ENCODE measurements around the gene KRT34.
"Not testable (repeated sequence)": the region's sequence is repeated elsewhere in the genome, so short reads cannot be mapped to it uniquely, and the experiment has no call there.

The KRT34 gene

DNA sequence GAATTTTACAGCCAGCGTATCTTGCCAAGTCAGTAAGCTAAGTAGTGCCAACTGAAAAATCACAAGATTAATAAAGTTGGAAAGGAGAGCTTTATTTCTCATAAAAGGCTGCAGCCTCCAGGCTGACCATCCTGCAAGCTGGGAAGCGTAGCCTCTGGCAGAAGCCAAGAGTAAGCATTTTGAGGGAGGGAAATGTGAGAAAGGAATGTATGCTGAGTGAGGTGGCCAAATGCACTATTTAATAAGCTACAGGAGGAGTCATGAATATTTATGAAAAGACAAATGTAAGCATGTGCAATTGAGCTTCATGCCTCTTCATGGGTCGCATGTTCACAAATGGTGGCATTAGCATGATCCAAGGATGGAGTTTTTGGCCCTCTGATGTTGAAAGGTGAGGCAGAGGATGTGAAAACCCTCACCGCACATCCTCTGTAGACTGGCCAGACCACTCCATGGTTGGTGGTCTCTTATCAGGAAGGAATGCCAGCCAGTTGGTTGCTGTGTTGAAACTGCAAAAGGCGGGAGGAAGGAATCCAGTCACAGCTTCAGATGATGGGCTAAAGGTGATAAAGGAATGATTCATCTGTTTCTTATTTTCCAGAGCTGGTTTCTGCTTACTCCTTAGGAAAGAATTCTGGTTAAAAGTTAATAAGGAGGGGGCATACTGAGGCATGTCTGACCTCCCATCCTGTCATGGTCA lies 21.7 kb downstream of the KRT34 start:
- DNase-seq, result no peak

DNA sequence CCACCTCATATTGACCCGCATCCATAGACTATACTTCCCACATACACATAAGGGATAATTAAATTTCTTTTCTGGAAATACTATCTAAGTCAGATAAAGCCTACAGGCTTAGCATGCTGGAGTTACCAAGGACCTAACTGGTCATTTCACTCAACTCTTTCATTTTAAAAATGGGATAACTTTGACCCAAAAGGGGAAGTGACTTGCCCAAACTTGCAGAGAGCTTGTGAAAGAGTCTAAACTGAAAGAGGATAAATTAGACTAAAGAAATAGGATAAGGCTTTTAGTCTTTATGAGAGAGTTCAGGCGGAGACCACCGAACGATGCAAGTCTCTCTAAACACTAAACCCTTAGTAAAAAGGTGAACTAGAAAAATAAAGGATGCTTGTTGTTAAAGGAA lies 27.6 kb downstream of the KRT34 start:
- DNase-seq, result no peak

DNA sequence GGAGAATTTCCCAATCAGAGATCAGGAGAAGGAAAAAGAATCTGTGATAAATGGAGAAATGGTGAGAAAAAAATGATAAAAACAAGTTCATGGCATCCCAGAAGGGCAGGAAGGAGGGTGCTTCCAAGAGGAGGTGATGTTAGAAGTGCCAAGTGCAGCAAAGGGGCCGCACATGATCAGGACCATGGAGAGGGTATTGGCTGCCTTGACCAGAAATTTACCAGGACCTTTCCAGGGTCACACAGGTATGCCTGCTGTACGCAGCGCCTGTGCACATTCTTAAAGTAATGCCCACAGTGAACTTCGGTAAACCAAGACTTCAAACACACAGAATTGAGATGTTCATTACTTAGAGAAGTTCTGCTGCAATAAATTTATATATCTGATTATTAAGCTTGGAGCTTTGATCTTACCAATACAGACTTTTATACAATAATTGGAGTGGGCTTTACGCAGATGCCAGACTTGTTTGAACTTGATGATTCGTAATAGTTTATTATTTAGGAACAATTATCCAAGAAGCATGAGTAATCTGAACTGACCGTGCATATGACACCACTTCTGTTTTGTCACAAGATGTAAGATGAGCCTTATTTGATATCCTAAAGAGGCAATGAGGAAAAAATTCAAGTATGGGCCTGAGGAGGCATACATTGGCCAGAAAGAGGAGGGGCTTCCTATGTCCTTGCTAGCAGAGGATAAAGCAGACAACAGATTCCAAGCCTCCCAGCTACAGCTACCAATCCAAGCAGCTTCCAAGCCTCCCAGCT lies 29.3 kb downstream of the KRT34 start:
- DNase-seq, result no peak

DNA sequence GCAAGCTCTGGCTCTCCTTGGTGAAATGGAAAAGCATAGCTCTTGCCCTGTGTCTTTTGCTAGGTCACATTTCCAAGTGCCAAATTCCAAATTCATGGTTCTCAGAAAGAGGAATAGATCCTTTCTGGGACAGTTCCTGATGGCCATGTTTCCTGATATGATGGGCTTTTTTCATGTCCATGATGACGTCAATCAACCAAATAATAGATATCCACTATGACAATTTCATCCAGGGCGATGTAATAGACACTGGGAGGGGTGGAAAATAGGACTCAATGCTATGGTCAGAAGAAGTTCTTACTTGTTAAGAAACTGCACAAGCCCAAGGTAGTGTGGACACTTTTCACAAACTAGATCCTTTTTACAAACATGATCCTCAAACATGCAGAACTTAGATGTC lies 30.9 kb downstream of the KRT34 start:
- DNase-seq, result no peak

DNA sequence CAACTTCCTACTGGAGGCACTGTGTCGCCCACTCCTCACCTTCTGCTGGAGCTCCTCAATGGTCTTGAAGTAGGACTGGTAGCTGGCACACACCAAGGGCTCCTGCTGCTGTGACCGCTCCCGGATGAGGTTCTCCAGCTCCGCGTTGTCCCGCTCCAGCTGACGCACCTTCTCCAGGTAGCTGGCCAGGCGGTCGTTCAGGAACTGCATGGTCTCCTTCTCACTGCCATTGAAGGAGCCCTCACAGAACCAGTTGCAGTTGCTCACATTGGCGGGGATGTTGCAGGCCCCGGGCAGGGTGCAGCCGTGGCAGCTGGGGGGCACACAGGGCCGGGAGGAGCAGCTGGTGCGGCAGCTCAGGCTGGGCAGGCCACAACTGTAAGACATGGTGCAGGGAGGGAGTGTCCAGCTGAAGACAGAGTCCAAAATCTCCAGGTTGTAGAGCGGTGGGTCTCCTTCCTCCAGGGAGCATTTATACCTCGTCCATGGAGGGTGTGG lies 31.7 kb downstream of the KRT34 start, which contains the start of gene KRT33A:
KRT33A (minus strand) TSS at position 448 of the 498 bp plus-strand sequence; CDS start at position 387, 61 bp downstream.
- DNase-seq, result not testable (repeated sequence)

DNA sequence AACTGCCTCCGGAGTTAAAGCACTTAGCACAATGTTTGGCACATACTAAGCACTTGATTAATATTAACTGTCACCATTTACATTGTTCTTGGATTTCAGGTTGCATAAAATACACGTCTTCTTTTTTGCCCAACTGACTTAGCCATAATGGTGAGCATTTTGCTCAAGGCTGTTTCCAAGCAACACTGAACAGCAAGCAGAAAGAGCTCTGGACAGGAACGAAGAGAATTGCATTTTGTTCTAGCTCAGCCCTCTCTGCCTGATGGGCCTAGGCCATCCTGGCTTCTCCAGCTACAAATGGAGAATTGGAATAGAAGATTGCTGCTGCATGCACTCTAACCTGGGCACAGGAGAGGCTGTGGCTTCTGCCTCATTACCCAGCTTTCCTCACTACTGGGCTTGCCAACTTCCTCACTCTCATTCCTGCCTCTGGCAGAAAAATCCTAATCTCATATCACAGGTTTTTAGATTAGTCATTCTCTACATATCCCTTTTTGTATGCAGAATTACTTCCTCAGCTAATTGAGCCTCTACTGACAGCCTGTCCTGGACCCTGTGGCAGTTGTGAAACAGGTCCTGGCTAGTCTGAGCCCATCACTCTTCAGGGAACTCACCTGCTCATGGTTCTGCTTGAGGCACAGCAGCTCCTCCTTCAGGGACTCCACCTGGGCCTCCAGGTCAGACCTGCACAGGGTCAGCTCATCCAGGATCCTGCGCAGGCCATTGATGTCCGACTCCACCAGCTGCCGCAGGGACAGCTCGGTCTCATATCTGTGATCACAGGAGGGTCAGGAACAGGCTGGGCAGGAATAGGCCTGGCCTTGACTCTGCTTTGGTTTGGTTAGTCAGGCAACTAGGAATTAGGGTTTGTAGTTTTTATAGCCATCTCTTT lies 34.0 kb downstream of the KRT34 start:
- no peak for DNase-seq

DNA sequence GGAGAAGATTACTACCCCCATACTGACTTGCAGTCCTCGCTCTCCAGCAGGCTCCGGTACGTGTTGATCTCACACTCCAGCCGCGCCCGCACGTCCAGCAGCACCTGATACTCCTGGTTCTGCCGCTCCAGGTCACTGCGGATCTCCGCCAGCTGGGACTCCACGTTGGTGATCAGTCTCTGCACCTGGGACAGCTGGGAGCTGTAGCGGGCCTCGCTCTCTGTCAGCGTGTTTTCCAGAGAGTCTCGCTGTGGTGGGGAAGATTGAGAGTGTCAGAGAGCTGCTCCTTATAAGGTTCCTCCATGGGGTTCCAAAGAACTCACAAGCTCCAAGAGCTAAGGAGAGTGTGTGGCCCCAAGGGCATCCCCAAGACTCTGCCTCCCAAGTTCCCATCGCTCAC lies 35.7 kb downstream of the KRT34 start:
- not testable (repeated sequence) for DNase-seq

DNA sequence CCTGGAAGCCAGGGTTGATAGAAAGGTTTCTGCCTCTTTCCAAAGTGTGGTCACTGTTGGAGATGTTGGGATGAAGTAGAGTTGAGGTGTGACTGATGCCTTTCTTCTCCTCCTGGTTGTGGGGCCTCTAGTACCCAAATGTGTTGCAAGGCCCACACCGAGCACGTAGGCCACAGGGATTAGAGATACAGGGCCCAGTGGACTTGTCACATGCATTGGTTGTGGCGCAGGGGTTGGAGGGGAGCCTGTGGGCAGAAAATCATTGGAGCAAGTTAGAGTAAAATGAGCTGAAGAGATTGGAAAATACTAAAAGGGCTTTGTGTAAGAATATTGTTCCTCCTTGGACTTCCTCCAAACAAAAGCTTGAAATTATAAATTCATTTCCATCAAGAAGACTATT lies 36.1 kb downstream of the KRT34 start:
- DNase-seq, result no peak

DNA sequence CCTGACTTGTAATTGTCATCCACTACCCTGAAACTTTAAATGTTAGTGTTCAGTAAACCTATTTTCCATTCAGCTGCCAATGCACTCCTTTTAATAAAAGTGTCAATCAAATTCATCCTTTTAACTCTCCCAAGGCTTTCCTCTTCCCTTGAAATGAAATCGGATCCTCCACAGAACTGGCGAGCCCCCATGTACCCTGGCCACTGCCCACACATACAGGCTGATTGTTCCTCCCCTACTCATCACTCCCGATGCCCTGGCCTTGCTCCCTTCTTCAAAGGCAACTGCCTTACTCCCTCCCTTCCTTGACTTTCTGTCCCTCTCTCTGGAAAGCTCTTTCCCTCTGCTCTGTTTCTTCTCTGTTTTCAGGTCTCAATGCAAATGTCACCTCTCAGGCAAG lies 39.1 kb downstream of the KRT34 start:
- DNase-seq, result no peak

DNA sequence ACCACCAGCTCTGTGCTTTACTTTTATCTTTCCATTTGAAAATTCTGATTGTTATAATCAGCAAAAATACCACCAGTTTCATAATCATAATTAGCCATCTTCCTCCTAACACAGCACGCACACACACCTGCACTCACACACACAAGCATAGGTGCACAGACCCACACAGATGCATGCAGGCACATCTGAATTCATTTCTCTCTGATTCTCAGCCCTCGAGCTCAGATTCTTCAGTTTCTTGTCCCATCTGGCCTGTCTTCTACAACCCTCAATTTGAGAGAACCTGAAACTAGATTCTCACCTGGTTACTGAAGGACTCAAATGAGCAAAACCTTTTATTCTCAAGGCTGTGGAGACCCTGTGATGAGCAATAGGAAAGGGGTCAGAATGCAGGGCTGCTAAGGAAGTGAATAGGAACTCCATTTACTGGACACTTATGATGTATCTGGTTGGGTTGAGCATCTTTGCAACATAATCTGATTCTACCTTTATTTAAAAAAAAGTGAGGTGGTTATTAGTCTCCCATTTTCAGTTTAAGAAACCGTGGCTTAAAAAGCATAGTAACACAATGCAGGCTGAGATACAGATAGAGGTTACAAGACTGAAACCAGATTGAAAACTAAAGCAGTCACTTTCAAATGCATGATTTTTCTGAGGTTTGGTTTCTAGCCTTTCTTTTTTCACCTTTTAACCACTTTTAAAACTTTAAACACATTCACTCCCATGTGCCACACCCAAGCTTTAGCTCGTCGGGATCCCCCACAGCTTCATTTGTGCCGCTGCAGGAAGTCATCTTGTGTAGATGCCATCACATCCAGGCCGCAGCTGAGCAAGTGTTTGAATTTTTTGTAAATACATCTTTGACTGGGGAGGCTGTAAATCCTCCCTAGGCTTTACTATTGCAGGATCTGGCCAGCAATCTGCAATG lies 40.9 kb downstream of the KRT34 start:
- DNase-seq, result no peak

DNA sequence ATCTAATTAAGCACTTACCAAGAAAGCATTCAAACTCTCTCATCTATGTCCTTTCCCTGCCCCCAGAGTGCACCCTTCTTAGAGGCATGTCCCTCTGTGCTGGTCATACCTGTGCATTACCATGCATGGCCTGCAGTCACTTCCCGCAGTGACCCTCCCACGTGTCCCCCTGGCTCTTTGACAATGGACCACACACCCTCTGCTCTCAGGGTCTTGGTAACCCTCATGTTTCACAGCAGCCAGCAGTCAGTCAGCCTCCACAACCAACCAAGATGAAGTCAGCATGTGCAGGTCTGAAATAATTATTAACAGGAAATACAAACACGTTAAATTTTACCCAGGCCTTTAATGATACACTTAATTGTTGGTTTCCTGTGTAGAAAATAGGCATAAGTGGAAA lies 41.6 kb downstream of the KRT34 start:
- DNase-seq, result no peak

DNA sequence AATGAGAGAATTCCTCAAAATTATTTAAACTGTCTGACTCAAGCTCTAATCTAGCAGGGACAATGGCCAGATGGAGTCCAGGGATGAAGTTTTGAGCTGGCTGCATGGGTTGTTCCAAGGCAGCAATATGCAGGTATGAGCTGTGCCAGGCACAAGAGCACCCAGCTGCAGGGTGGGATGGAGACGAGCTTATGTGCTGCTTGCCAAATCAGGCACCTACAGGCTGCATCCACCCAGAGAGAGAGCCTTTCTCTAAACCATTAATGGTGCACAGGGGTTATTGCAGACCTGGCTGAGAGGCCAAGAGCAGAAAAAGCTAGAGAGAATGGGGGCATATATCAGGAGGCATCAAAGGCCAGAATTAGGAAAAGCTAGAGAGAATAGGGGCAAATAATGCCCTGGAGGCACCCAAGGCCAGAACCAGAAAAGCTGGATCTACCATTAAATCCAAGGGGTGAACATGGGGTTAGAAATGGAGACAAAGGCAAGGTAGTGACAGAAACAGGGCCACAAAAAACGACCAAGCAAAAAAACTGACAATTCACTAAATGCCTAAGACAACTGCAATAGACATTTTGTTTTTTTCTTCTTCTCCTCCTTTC lies 42.4 kb downstream of the KRT34 start:
- no peak for DNase-seq

DNA sequence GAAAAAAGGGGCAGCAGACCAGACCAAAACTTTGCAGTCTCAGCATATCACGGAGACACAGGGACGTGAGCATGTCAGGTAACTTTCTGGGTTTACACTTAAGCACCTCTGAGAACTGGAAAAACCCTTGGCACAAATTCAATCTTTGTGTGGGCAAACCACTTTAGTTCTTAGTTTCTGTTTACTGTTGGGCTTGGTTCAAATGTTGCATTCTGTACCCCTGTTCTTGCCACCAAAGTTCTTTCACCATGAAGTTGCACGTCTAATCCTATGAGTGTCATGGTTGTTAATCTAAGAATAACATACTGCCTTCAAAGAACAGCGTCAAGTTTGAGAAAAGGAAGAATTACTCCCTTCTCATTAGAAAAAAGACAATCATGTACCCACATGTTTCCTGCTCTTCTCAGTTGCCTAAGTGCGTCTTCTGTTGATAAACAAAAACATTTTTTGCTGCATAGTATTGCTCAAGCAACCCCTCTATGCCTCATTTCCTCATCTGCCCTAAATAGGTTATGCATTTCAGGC lies 43.1 kb downstream of the KRT34 start:
- DNase-seq, result no peak

DNA sequence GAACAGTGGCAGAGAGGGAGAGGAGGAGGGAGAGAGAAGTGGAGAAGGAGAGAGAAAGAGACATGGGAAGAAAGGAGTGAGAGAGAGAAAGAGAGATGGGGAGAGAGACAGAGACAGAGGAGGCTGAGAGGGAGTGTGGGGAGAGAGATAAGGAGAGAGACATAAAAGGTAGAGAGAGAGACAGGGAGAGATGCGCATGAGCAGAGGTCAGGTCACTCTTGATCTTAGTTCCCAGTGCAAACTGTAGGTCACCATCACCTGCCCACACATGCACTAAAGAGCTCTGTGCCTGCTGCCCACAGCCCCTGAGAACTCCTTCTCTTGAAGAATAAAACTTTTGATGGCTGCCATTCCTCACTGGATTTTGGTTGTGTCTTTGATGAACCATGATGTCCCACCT lies 46.4 kb downstream of the KRT34 start:
- no peak for DNase-seq

DNA sequence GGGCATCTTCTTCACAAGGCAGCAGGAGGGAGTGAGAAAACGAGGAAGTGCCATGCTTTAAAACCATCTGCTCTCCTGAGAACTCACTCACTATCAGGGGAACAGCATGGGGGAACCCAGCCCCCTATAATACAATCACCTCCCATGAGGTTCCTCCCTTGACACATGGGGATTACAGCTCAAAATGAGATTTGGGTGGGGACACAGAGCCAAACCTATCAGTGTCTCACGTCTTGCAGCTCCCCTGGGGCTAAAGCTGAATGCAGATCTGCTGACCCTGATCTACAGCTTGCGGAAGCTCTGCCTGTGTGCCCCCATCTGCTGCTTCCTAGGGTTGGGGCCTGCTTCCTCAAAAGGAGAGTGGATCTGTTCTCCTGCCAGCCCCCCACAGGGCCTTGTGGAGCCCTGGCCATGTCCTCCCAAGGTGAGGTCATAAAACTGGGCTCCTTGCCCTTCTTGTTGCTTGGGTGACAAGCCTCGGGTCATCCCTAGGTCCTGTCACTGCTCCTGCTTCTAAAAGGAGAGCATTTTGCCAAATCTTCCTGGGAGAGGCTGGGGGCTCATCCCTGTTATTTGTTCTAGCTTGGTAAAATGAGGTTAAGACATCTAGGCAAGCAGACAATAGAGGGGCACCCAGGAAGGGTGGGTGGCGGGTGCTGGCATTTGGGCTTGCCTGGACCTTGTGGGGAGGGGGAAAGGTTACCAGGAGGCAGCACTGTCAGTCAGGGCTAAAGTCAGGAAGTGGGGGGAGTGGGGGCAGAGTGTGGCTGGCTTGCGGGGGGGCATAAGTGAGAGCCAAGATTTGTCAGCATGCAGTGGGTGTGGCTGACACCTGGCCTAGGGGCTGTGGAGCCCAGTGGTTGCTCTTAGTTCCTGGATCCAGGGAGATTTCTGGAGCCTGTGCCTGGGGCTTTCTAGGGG lies 47.5 kb downstream of the KRT34 start:
- DNase-seq, result no peak

DNA sequence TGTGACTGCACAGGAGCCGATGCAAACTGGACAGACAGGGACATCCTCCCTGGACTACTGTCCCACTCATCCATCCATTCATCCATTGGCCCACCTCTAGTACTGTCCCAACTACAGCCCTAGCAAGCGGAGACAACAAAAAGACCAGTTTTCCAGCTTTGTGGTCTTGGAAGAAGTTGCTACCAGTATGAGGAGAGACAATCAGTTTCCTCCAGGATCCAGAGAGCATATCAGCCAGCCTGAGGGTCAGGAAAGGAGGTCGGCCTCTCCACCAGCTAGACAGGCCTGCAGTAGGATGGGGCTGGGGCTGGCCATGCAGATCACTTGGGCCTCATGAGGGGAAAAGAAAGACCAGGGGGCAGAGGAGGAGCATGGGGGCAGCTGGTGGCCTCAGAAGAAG lies 48.3 kb downstream of the KRT34 start:
- no peak for DNase-seq

DNA sequence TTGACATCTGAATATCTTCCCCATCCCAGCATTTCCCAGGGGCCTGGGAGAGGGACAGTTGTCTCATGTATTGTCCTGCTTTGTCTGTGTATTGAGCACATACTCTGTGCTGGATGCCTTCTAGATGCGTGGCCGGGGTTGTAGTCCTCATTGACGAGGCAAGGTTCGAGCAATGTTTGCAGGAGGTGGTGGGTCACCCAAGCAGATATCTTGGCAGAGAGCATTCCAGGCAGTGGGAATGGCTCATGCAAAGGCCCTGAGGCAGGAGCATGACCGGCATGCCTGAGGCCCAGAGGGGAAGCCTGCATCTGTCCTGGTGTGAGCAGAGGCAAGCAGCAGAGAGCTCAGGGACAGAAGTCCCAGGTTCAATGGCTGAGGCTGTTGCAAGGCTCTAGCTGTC lies 49.0 kb downstream of the KRT34 start:
- DNase-seq, result no peak

DNA sequence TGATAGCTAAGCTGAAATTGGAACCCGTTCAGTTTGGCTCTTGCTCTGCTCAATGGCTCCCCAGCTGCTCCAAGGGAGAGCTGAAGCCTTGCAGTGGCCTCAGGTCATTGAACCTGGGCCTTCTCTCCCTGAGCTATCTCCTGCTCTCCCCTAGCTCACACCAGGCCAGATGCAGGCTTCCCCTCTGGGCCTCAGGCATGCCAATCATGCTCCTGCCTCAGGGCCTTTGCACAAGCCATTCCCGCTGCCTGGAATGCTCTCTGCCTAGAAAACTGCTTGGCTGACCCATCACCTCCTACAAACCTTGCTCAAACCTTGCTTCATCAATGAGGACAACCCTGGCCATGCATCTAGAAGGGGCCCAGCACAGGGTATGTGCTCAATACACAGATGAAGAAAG lies 49.9 kb downstream of the KRT34 start:
- DNase-seq, result no peak

DNA sequence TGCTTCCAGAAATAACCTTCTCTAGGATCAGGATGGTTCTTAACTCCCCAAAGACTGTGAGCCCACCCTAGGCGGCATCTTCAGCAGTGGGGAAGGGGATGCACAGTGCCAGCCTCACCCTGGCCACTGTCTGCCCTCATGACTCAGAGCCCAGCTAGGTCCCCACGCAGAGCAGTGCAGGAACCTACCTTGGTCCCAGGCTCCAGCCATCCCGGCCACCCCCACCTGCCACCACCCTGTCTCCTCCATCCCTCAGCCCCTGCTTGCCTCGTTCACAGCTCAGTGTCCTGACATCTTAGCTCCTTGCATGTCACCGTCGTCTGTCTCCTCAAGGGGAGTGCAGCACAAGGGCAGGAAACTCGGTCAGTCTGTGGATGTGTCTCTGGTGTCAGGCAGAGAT lies 50.5 kb downstream of the KRT34 start:
- no peak for DNase-seq

DNA sequence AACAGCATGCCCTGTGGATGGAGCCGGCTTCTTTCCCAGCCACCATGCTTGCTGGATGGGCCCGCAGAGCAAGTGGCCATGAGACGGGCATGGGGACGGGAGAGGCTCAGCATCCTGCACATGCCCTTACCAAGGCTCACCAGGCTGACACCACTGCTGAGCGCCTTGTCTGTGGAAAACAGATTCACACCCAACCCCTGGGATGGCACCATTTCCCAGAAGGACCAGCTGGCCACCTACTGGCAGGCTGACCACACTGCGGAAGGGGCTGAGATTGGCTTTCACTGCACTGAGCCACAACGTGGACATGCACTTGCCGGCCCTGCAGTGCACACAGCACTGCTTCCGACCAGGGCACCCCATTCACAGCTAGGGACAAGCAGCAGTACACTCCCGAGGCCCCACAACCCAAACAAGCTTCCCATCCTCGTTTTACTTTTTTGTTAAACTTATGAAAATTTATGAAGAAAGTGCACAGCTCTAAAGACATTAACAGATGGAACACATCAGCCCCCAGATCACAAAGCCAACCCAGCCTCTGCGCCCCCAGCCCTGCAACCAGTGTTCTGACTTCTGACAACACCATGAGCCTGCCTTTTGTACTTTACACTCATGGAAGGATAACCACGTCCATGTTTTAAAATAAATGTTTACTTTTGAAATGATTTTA lies 52.7 kb downstream of the KRT34 start:
- DNase-seq, result no peak
